Measurements from ENCODE around the gene TSPEAR. TPM values are rescaled to one million over a fixed set of nuclear protein-coding genes. Genes with fewer than 3 reads are reported as not detected.

The TSPEAR gene
- total RNA-seq, 4 donors from 2014 or later: not detected

DNA sequence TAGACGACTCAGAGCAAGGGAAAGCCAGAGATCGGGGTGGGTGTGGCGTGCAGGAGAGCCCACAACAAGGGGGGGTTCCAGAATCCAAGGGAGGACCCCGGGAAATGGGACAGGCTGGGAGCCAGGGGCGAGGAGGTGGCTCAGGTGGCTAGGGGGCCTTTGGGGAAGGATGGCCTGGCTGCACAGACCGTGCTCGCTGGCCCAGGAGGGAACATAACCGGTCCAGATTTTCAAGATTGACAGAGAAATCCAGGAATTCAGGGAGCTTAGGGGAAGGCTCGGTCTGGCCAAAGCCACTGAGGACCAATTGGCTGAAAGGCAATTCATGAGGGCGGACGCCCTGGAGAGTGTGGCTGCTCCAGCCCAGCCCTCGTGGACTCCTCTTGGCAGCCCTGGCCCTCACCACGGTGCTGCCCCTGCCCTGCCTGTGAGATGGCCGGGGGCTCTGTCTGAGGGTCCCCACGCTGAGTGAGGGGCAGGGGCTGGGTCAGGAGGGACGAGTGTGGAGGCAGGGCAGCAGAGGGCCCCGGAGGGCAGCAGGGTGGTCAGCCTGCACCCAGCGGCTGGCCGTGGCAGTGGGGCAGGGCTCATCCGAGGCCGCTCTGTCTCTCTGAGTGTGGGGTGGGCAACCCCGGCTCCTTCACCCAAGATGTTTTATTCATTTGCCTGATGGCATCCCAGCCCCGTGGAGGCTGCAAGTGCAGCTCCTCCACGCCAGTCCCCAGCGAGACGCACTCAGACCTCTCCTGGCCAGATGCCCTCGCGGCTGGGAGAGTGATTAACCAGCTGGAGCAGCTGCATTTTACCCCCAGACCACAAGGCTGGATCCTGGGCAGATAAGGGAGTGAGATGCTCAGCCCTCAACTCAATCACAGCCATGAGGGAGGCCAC is 261.7 kb downstream of the TSPEAR start:
- Histone ChIP-seq H3K27ac (no peak overlapping the region), H3K36me3 (no peaks in the 10 kb centered on the region), H3K4me1 (no peaks in the 10 kb centered on the region), H3K9me3 (no peaks in the 10 kb centered on the region), H3K4me3 (no peak overlapping the region), H3K27me3 (peaks cover 4 to 18% (median 17%) of the 10 kb centered on the region in 3 donors)
- TF ChIP-seq, protein P1, sequence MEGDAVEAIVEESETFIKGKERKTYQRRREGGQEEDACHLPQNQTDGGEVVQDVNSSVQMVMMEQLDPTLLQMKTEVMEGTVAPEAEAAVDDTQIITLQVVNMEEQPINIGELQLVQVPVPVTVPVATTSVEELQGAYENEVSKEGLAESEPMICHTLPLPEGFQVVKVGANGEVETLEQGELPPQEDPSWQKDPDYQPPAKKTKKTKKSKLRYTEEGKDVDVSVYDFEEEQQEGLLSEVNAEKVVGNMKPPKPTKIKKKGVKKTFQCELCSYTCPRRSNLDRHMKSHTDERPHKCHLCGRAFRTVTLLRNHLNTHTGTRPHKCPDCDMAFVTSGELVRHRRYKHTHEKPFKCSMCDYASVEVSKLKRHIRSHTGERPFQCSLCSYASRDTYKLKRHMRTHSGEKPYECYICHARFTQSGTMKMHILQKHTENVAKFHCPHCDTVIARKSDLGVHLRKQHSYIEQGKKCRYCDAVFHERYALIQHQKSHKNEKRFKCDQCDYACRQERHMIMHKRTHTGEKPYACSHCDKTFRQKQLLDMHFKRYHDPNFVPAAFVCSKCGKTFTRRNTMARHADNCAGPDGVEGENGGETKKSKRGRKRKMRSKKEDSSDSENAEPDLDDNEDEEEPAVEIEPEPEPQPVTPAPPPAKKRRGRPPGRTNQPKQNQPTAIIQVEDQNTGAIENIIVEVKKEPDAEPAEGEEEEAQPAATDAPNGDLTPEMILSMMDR (IDR thresholded peaks at IDR 0.05 in 4 of 5, conservative IDR thresholded peaks at IDR 0.05 in 1 of 5): no peak
- TF ChIP-seq POLR2A (IDR thresholded peaks at IDR 0.05): no peak
- ATAC-seq (no peak), DNase-seq (no peak)
- in situ Hi-C loops (cut with MboI; ENCODE audit: low sequenced_read_pairs in 4 of 4) (no loop called here), intact Hi-C loops (cut with DNase I; ENCODE audit: low total_unique reads) (no loop called here)

DNA sequence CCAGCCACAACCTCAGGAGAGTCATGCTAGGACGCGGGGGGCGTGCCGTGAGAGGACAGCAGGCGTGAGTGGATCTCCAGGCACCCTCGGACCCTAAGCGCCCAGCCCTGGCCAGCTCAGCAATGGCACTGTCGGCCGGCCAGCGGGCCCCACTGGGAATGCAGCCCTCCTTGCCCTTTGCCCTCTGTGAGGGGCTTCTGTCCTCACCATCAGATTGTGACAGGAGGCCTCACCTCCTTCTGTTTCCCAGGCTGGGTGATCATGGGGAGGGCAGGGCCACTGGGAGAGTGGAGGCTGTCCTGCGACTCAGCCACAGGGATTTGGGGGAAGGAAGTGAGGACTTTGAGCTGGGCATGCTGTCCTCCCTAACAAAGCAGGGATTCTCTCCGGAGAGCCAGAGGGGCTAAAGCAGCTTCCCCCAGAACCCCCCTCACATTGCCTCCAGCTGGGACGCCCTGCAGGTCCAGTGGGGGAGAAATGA is 262.7 kb downstream of the TSPEAR start:
- Histone ChIP-seq H3K4me3 (no peak overlapping the region), H3K27ac (no peak overlapping the region), H3K27me3 (peaks cover 4 to 11% (median 10%) of the 10 kb centered on the region in 3 donors), H3K4me1 (no peaks in the 10 kb centered on the region), H3K36me3 (no peaks in the 10 kb centered on the region), H3K9me3 (no peaks in the 10 kb centered on the region)
- TF ChIP-seq POLR2A (IDR thresholded peaks at IDR 0.05): no peak
- TF ChIP-seq, protein P1 (IDR thresholded peaks at IDR 0.05 in 4 of 5, conservative IDR thresholded peaks at IDR 0.05 in 1 of 5): no peak
- peak in 1 of 2 donors; percentile 2 for DNase-seq
- no peak for ATAC-seq
- in situ Hi-C loops (cut with MboI; ENCODE audit: low sequenced_read_pairs in 4 of 4): no loop called here
- intact Hi-C loops (cut with DNase I; ENCODE audit: low total_unique reads): no loop called here

Other genes with a start within 250 kb of the TSPEAR start
- gene KRTAP10-1, start 171.4 kb downstream of the TSPEAR start, total RNA-seq: not detected
- not detected for gene KRTAP10-2, start 160.1 kb downstream of the TSPEAR start, total RNA-seq
- not detected for gene KRTAP10-3, start 152.8 kb downstream of the TSPEAR start, total RNA-seq
- not detected for gene KRTAP10-4, start 137.8 kb downstream of the TSPEAR start, total RNA-seq
- gene KRTAP10-5, start 131.0 kb downstream of the TSPEAR start, total RNA-seq: not detected
- not detected for gene KRTAP10-6, start 119.1 kb downstream of the TSPEAR start, total RNA-seq
- not detected for gene KRTAP10-7, start 111.0 kb downstream of the TSPEAR start, total RNA-seq
- gene KRTAP10-8, start 99.5 kb downstream of the TSPEAR start, total RNA-seq: not detected
- not detected for gene KRTAP10-9, start 84.5 kb downstream of the TSPEAR start, total RNA-seq
- gene KRTAP10-10, start 74.2 kb downstream of the TSPEAR start, total RNA-seq: not detected
- not detected for gene KRTAP10-11, start 65.2 kb downstream of the TSPEAR start, total RNA-seq
- not detected for gene KRTAP12-4, start 56.9 kb downstream of the TSPEAR start, total RNA-seq
- gene KRTAP12-3, start 53.6 kb downstream of the TSPEAR start, total RNA-seq: not detected
- gene KRTAP12-2, start 44.6 kb downstream of the TSPEAR start, total RNA-seq: not detected
- not detected for gene KRTAP12-1, start 29.4 kb downstream of the TSPEAR start, total RNA-seq
- not detected for gene KRTAP10-12, start 14.4 kb downstream of the TSPEAR start, total RNA-seq
- gene UBE2G2, start 90.2 kb upstream of the TSPEAR start, total RNA-seq: 10 to 100 TPM; 64.2 to 83.8 (median 73.3) TPM
- 10 to 100 TPM; 49.0 to 85.9 (median 63.7) TPM for gene SUMO3, start 106.5 kb upstream of the TSPEAR start, total RNA-seq
- 100 to 1,000 TPM; 116 to 217 (median 127) TPM for gene PTTG1IP, start 162.1 kb upstream of the TSPEAR start, total RNA-seq
- 10 to 100 TPM; 10.9 to 41.7 (median 27.4) TPM for gene ITGB2, start 209.3 kb upstream of the TSPEAR start, total RNA-seq
- gene SLX9, start 228.5 kb upstream of the TSPEAR start, total RNA-seq: 10 to 100 TPM; 23.7 to 37.6 (median 25.8) TPM

Measured in gastrocnemius medialis (tissue), 4 donors.